GM12878 (cell line): ENCODE results near the gene SLC9C2.

ENCODE experiments used
- BRCA1 ChIP-seq: IDR thresholded peaks from 2 replicates; pipeline ENCODE4 v1.6.1; 2011; ENCODE audit warnings: low read depth, low read length, improper control_type of control experiment
- POLR2A ChIP-seq: IDR thresholded peaks from 2 replicates; pipeline ENCODE4 v1.6.1; 2011; ENCODE audit warnings: low read depth, mild to moderate bottlenecking, low read length
- SMC3 ChIP-seq: IDR thresholded peaks from 2 replicates; pipeline ENCODE4 v1.6.1; 2011; ENCODE audit warnings: low read length, improper control_type of control experiment, borderline replicate concordance
- TAF1 ChIP-seq: IDR thresholded peaks from 2 replicates; pipeline ENCODE4 v1.6.1; 2011; ENCODE audit warnings: mild to moderate bottlenecking, low read depth, low read length, borderline replicate concordance

DNA sequence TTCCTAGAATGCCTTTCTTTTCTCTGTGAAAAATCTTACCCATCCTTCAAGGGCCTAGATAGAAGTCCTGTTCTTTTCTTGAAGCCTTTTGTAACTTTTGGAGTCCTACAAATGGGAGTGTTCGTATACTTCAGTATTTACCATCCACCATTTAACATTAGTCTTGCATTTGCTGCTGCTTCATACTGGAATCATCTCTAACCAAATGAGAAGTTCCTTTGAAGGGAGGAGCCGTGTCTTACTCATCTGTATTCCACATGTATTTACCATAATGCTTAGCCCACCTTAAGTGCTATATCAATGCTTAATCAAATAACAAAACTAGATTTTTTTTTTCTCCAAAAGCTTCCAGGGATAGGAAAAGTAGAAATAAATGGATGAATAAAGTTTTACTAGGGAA lies 118.6 kb downstream of the SLC9C2 start:
- TF ChIP-seq TAF1 = no peak
- TF ChIP-seq SMC3 = no peak
- no peak for TF ChIP-seq BRCA1
- no peak for TF ChIP-seq POLR2A
